Endothelial cell of umbilical vein (primary cell): ENCODE data around the gene CCDC82. TPM values are rescaled to one million over a fixed set of nuclear protein-coding genes. Genes with fewer than 3 reads are reported as not detected.

Experiments used
- BruUV-seq: library from RNA; stranded (reverse); fragments of 400-500 nt; replicated peaks from 2 replicates; lab custom pipeline; 2021; lab: Mats Ljungman, UMichigan
- CTCF ChIA-PET: fragments of 300-600, 350-600 bp; sonication (Branson Sonifier 250); formaldehyde crosslinking; loops from one replicate; lab custom pipeline; 2021; ENCODE audit warnings: antibody characterized with exemption, inconsistent platforms; lab: Charles Lee
- POLR2A ChIA-PET: fragments of 300-600, 350-600 bp; sonication (Branson Sonifier 250); formaldehyde crosslinking; loops from one replicate; lab custom pipeline; 2021; ENCODE audit warnings: antibody characterized with exemption, inconsistent platforms; lab: Charles Lee
- DNase-seq: peaks from one replicate; pipeline ENCODE4 v3.0.0-alpha.2; 2011; ENCODE audit warnings: low read depth, low spot score
- FAIRE-seq: peaks from 2 replicates; lab custom pipeline; 2011; peaks lifted over from hg19 to GRCh38; lab: Jason Lieb, UNC
- H2AFZ ChIP-seq: 2 replicates; pipeline ENCODE4 v1.6.0; 2012; ENCODE audit warnings: low read depth, low read length, control low read depth, inconsistent platforms
- H3K27ac ChIP-seq: 2 replicates; pipeline ENCODE4 v1.5.1; 2011; ENCODE audit warnings: low read depth, mild to moderate bottlenecking, control low read depth, low read length, moderate library complexity; ENCODE audit not compliant: insufficient read depth
- H3K27me3 ChIP-seq, 2 experiments: 2 replicates each; pipeline versions ENCODE4 v1.6.0 to v1.6.1; 2011; ENCODE audit warnings: low read length in 2 of 2, mixed read lengths in 1 of 2; ENCODE audit not compliant: control insufficient read depth in 2 of 2, insufficient read depth in 2 of 2
- H3K36me3 ChIP-seq, 2 experiments: 2 replicates in 1 of 2; 3 replicates in 1 of 2; pipeline ENCODE4 v1.5.1; 2011; ENCODE audit warnings: low read length in 2 of 2, mild to moderate bottlenecking in 1 of 2, moderate library complexity in 1 of 2; ENCODE audit not compliant: control insufficient read depth in 2 of 2, insufficient read depth in 2 of 2; ENCODE audit errors: extremely low read depth in 1 of 2
- H3K4me1 ChIP-seq: 3 replicates; pipeline ENCODE4 v1.5.1; 2011; ENCODE audit warnings: mild to moderate bottlenecking, low read length; ENCODE audit not compliant: control insufficient read depth, insufficient read depth; ENCODE audit errors: extremely low read depth
- H3K4me2 ChIP-seq: 2 replicates; pipeline ENCODE4 v1.6.1; 2011; ENCODE audit warnings: low read length, control low read depth, mixed read lengths; ENCODE audit not compliant: insufficient read depth
- H3K4me3 ChIP-seq, 3 experiments: fragments of 200-600 bp in 1 of 3; sonication (generic), shearing (Covaris generic) in 1 of 3; replicated peaks in 1 of 3; 2 replicates each; pipeline ENCODE4 v1.5.1; 2011 to 2016; ENCODE audit warnings: control low read depth in 3 of 3, low read length in 3 of 3, mild to moderate bottlenecking in 2 of 3, inconsistent platforms in 1 of 3, low read depth in 1 of 3, moderate library complexity in 1 of 3; ENCODE audit not compliant: insufficient read depth in 1 of 3
- H3K79me2 ChIP-seq: 2 replicates; pipeline ENCODE4 v1.6.0; 2012; ENCODE audit warnings: low read length, inconsistent platforms; ENCODE audit not compliant: control insufficient read depth, insufficient read depth
- H3K9ac ChIP-seq: replicated peaks from 2 replicates; pipeline ENCODE3; 2011; ENCODE audit warnings: low read length, control low read depth; ENCODE audit not compliant: insufficient read depth; ENCODE audit errors: extremely low read depth
- H3K9me1 ChIP-seq: replicated peaks from 3 replicates; pipeline ENCODE4 v1.6.0; 2011; ENCODE audit warnings: mild to moderate bottlenecking, low read length; ENCODE audit not compliant: control insufficient read depth, insufficient read depth; ENCODE audit errors: extremely low read depth
- H3K9me3 ChIP-seq: replicated peaks from 2 replicates; pipeline ENCODE4 v1.5.1; 2012; ENCODE audit warnings: low read length, inconsistent platforms; ENCODE audit not compliant: control insufficient read depth, insufficient read depth
- H4K20me1 ChIP-seq: replicated peaks from 2 replicates; pipeline ENCODE3; 2011; ENCODE audit warnings: mild to moderate bottlenecking, low read length; ENCODE audit not compliant: control insufficient read depth, insufficient read depth; ENCODE audit errors: extremely low read depth
- CTCF ChIP-seq, 2 donors: IDR thresholded peaks; 1 replicate in 1 of 2; 2 replicates in 1 of 2; pipeline ENCODE4 v1.5.1; 2011; ENCODE audit warnings: low read length in 2 of 2, mild to moderate bottlenecking in 2 of 2, moderate library complexity in 2 of 2, control low read depth in 1 of 2, inconsistent platforms in 1 of 2, low read depth in 1 of 2; ENCODE audit not compliant: insufficient read depth in 1 of 2; ENCODE audit errors: extremely low read depth in 1 of 2
- GATA2 ChIP-seq: IDR thresholded peaks from 2 replicates; pipeline ENCODE4 v1.7.0; 2011; ENCODE audit warnings: low read depth, mild to moderate bottlenecking, moderate library complexity, mixed read lengths, low read length; ENCODE audit not compliant: insufficient read length, insufficient read depth
- POLR2A ChIP-seq: IDR thresholded peaks from 2 replicates; pipeline ENCODE4 v1.6.1; 2012; ENCODE audit warnings: low read depth, mild to moderate bottlenecking, control low read depth, low read length
- POLR2AphosphoS5 ChIP-seq: IDR thresholded peaks from 2 replicates; pipeline ENCODE4 v1.6.1; 2012; ENCODE audit warnings: low read depth, mild to moderate bottlenecking, control low read depth, low read length, moderate library complexity; ENCODE audit not compliant: insufficient read depth
- dilution Hi-C: fragments of 300-500 bp; cut with MboI; formaldehyde crosslinking; loops from one replicate; pipeline ENCODE4 v1.15.0; 2019; ENCODE audit warnings: low sequenced_read_pairs; ENCODE audit not compliant: extremely low pct_ligation_motif_present
- intact Hi-C: fragments of 100-400 bp; cut with micrococcal nuclease; formaldehyde crosslinking; loops from one replicate; pipeline ENCODE4 v1.10.0; 2022
- polyA plus RNA-seq, 4 experiments: library from polyadenylated mRNA; depleted of rRNA in 3 of 4; stranded (reverse) in 3 of 4; unstranded in 1 of 4; fragments of >200 nt; gene quantifications; 2 replicates each; pipeline versions ENCODE4 v1.2.1 to v1.2.3, GENCODE V29; 2011 to 2012; ENCODE audit warnings: missing spikeins in 1 of 4
- total RNA-seq: library from RNA; stranded (reverse); gene quantifications from 2 replicates; pipeline ENCODE4 v1.2.3, GENCODE V29; 2021

The CCDC82 gene
- total and polyA plus RNA-seq, 2 donors (not counting 3 experiments of a cell fraction or from before 2014, with no cell fraction given): 8.1 to 33.4 TPM

GRCh38 chr11:96341211-96342013 is 48.3 kb downstream of the CCDC82 start:
- Histone ChIP-seq H3K4me3 (peak overlapping the region; percentile 59 to 98 (median 94)), H3K9ac (peak overlapping the region; percentile 95), H3K4me2 (peak overlapping the region; percentile 97), H3K27ac (peak overlapping the region; percentile 88), H4K20me1 (no peaks in the 10 kb centered on the region), H3K9me3 (no peaks in the 10 kb centered on the region), H3K36me3 (no peaks in the 10 kb centered on the region), H3K4me1 (peaks cover 30% of the 10 kb centered on the region), H3K9me1 (no peaks in the 10 kb centered on the region), H2AFZ (peak overlapping the region; percentile 36), H3K79me2 (peaks cover 32% of the 10 kb centered on the region), H3K27me3 (no peaks in the 10 kb centered on the region)
- no peak for TF ChIP-seq POLR2A
- no peak for TF ChIP-seq POLR2AphosphoS5
- TF ChIP-seq CTCF (IDR thresholded peaks at IDR 0.05; ENCODE audit: extremely low read depth in 1 of 2, insufficient read depth in 1 of 2, low read depth in 1 of 2, low read length in 2 of 2): peak; percentile 46 to 52
- TF ChIP-seq GATA2: no peak
- ChIA-PET POLR2A (interaction anchor here (0.6 to 2.9 kb wide), 4 partner anchors 35 to 418 kb away, joined by 3 to 13 read pairs (median 4); partner anchors contain the start of genes CCDC82, JRKL and MTMR2), CTCF (interaction anchor here (0.7 to 8.5 kb wide), 30 partner anchors 9 to 505 kb away, joined by 3 to 215 read pairs (median 8); partner anchors contain the start of genes CCDC82 and JRKL)
- BruUV-seq: no TSS peak
- no peak for FAIRE-seq
- dilution Hi-C loops (no loop called here), intact Hi-C loops (loop anchor here (1.0 to 5.0 kb wide), 6 partner anchors 27 to 417 kb away; partner anchors contain the start of genes CCDC82 and MTMR2)
- DNase-seq: peak; percentile 49
